ENCODE data around the gene SRSF2.

DNA sequence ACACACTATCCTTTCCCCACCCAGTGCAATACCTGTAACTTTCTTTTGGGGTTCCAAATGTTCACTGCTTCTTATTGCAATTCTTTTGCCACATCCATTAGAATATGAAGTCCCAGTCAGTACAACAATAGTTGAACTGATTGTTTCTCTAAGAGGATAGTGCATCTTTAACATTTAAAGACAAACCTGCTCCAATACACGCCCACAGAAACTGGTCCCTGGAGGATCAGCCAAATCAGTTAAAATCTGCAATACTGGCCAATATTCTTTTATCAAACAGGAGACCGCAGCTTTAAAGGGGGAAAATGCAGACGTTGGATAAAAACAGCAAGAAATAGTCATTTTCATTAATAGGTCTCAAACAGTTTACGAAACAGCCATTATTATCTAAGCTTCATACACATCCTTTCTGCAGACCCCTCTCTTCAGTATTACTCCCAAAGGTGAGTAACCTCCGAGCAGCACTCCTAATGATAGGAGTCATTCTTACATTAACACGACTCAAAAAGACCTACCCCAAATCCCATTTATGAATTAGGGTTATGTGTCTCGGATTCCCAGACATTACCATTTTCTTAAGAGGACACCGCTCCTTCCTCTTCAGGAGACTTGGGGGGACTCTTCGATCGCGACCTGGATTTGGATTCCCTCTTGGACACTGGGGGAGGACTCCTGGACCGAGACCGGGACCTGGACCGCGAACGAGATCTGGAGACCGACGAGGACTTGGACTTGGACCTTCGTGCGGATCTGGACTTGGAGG lies 1.4 kb downstream of the SRSF2 start:
- TF ChIP-seq, protein P1, sequence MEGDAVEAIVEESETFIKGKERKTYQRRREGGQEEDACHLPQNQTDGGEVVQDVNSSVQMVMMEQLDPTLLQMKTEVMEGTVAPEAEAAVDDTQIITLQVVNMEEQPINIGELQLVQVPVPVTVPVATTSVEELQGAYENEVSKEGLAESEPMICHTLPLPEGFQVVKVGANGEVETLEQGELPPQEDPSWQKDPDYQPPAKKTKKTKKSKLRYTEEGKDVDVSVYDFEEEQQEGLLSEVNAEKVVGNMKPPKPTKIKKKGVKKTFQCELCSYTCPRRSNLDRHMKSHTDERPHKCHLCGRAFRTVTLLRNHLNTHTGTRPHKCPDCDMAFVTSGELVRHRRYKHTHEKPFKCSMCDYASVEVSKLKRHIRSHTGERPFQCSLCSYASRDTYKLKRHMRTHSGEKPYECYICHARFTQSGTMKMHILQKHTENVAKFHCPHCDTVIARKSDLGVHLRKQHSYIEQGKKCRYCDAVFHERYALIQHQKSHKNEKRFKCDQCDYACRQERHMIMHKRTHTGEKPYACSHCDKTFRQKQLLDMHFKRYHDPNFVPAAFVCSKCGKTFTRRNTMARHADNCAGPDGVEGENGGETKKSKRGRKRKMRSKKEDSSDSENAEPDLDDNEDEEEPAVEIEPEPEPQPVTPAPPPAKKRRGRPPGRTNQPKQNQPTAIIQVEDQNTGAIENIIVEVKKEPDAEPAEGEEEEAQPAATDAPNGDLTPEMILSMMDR (IDR thresholded peaks at IDR 0.05; ENCODE audit: insufficient read depth, low read length, poor library complexity, severe bottlenecking), result no peak
- TF ChIP-seq EZH2phosphoT487 (conservative IDR thresholded peaks at IDR 0.05; ENCODE audit: low read length), result no peak
